ENCODE data around the gene CACNA1C.

Gene CACNA1C

DNA sequence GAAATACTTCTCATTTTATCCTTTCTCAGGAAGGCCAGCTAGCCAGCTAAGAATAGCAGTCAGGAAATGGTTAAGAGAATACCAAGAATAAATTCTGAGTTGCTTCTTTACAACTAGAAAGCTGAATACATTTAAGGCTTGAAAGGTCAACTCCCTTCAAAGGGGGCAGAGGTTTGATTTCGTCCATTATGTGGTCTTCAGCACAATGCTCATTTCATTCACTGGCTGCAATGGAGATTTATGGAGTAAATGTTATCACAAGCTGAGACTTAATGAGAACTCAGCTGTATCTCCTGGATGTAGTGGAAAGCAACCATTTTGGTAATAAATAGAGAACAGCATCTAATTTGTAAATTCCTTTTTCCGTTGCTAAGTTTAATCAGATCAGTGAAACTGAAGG is 477.0 kb downstream of the CACNA1C start:
- no peak for DNase-seq (ENCODE audit: insufficient read length, low spot score)
- no peak for FAIRE-seq
- TF ChIP-seq, protein P1, sequence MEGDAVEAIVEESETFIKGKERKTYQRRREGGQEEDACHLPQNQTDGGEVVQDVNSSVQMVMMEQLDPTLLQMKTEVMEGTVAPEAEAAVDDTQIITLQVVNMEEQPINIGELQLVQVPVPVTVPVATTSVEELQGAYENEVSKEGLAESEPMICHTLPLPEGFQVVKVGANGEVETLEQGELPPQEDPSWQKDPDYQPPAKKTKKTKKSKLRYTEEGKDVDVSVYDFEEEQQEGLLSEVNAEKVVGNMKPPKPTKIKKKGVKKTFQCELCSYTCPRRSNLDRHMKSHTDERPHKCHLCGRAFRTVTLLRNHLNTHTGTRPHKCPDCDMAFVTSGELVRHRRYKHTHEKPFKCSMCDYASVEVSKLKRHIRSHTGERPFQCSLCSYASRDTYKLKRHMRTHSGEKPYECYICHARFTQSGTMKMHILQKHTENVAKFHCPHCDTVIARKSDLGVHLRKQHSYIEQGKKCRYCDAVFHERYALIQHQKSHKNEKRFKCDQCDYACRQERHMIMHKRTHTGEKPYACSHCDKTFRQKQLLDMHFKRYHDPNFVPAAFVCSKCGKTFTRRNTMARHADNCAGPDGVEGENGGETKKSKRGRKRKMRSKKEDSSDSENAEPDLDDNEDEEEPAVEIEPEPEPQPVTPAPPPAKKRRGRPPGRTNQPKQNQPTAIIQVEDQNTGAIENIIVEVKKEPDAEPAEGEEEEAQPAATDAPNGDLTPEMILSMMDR (IDR thresholded peaks at IDR 0.05; ENCODE audit: insufficient read depth, missing control alignments): no peak

DNA sequence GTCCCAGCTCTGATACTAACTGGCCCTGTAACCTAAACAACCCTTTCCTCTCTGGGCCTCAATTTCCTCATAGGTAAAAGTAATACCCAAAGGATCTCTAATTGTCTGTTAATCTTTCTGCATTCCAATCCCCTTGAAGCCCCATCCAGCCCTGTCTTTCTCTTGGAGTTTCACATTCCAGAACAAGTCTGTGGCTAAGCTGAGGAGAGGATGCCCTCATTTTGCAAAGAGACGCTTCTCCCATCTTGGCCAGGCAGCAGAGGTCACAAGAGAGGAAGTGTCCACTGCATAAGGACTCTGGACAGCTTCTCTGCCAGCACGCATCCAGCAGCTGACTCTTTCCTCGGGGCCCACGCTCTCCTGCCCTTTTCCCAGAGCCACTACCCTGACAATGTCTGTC is 478.6 kb downstream of the CACNA1C start:
- DNase-seq (ENCODE audit: insufficient read length, low spot score): no peak
- TF ChIP-seq, protein P1 (IDR thresholded peaks at IDR 0.05; ENCODE audit: insufficient read depth, missing control alignments): no peak
- no peak for FAIRE-seq

DNA sequence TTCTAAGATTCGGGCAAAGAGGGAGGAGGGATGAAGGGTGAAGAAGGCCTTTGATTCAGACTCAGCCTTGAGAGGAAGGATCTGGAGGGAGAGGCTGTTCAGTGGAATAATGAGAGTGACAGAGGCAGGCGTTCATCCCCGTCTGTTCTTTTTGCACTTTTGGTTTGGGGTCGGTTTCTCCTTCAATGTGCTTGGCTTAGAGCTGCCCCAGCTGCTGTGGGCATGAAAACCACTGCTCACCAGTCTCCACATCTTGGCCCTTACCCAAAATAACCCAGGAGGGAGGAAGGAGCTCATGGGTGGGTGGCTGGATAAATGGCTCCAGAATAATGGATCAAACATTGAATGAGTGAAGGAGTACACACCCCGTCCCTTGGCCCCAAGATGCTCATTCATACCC is 480.2 kb downstream of the CACNA1C start:
- TF ChIP-seq, protein P1 (IDR thresholded peaks at IDR 0.05; ENCODE audit: insufficient read depth, missing control alignments): no peak
- no peak for DNase-seq (ENCODE audit: insufficient read length, low spot score)
- FAIRE-seq: no peak

DNA sequence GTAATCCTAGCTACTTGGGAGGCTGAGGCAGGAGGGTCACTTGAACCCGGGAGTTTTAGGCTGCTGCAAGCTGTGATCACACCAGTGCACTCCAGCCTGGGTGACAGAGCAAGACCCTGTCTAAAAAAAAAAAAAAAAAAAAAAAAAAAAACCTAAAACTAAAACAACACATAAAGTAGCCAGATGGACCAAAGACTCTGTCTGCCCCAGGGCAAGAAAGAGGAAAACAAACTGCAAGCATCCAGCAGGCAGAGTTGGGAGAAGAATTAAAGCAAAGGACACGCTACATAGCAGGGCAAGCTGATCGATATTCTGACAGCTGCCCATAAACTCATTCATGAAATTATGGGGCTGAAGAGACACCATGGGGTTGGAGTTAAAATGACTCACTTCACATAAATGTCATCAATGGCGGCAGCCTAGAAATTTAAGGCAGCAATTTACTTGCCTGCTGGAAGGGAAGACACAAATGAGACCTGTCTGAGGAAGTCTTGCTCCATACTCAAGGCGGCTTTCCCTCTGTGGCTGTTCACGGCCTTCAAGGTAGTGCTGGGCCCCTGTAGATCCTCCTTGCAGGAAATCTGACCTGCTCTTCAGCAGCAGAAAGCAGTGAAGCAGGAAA is 482.9 kb downstream of the CACNA1C start:
- FAIRE-seq: no peak
- no peak for DNase-seq (ENCODE audit: insufficient read length, low spot score)
- TF ChIP-seq, protein P1 (IDR thresholded peaks at IDR 0.05; ENCODE audit: insufficient read depth, missing control alignments): no peak

DNA sequence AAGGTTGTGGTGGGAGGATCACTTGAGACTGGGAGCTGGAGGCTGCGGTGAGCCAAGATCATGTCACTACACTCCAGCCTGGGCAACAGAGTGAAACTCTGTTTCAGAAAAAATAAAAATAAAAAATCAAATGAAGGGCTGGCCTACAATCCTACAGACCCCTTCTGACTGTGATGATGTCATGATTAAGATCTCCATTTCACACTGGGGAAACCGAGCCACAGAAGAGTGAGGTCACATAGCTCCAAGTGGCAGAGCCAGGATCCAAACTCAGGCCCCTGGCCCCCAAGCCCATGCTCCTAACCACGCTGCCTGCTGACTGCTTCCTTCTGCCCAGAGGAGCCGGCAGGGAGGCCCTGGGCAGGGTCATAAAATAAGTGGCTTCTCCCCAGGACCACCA is 483.9 kb downstream of the CACNA1C start:
- no peak for FAIRE-seq
- DNase-seq (ENCODE audit: insufficient read length, low spot score): no peak
- TF ChIP-seq, protein P1 (IDR thresholded peaks at IDR 0.05; ENCODE audit: insufficient read depth, missing control alignments): no peak

DNA sequence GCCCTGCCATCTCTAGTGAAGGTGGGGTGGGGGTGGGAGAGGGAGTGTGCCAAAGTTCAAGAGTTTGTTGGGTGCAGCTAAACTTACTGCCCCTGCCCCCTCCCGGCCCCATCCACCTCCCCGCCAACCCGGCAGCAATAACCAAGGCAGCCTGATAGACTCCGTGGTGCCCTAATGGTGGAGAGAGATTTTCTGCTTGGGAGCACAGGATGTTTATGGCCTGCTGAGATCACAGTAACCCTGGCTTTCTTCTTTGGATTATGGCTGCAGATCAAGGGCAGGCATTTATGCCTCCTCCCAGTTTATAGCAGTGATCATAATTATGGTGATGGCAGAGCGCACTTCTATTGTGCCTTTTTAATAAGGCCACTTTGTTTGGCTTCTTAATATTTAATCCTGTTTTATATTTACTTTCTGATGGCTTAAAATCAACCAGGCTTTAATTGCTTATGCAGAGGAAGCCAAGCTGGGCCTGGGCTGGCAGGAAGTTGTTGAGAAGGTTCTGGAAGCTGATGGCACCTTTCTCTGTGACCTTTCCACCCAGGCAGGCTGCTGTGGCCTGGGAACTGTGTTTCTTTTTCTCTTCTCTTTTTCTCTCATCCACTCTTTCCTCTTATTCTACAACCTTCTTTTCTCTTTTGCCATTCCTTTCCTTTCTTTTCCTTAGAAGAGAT is 485.2 kb downstream of the CACNA1C start:
- FAIRE-seq: no peak
- TF ChIP-seq, protein P1 (IDR thresholded peaks at IDR 0.05; ENCODE audit: insufficient read depth, missing control alignments): no peak

DNA sequence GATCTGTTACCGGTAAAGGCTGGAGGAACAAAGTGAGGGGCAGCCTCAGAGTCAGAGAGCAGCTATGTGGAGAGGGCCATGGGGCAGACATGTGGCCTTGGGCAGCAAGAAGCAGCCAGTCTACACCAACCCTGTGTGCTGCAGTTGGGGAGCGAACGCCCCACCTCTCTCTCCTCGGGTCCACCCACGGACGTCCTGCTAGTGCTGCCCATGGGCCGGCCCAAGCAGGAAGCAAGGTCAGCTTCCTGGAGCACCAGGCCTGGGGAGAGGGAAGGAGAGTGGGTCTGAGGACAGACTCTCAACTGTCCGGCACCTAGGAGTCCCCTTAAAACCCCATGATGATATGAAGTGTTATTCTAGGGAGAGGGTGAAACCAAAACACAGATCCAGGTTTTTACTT is 487.2 kb downstream of the CACNA1C start:
- FAIRE-seq: no peak

More for the DNA sequence above, 485.2 kb downstream of the CACNA1C start:
- no peak for DNase-seq (ENCODE audit: insufficient read length, low spot score)

More for the DNA sequence above, 487.2 kb downstream of the CACNA1C start:
- DNase-seq (ENCODE audit: insufficient read length, low spot score): no peak
- TF ChIP-seq, protein P1 (IDR thresholded peaks at IDR 0.05; ENCODE audit: insufficient read depth, missing control alignments): no peak

Measured in D721Med (cell line).